OCI-LY7 (cell line): ENCODE measurements around the gene DDX50. TPM values are rescaled to one million over a fixed set of nuclear protein-coding genes. Genes with fewer than 3 reads are reported as not detected.
"Not testable (repeated sequence)": the region's sequence is repeated elsewhere in the genome, so short reads cannot be mapped to it uniquely, and the experiment has no call there.

ENCODE experiments used
- BruUV-seq: library from RNA; stranded (reverse); fragments of 400-500 nt; replicated peaks from 2 replicates; lab custom pipeline; 2021; lab: Mats Ljungman, UMichigan
- CTCF ChIA-PET: fragments of 300-600 bp; sonication (Branson Sonifier 250); formaldehyde crosslinking; loops from one replicate; lab custom pipeline; 2022; ENCODE audit warnings: antibody characterized with exemption; ENCODE audit not compliant: unreplicated experiment; lab: Charles Lee
- POLR2A ChIA-PET: fragments of 300-600 bp; sonication (Branson Sonifier 250); formaldehyde crosslinking; loops from one replicate; lab custom pipeline; 2022; ENCODE audit warnings: antibody characterized with exemption; lab: Charles Lee
- DNase-seq: peaks from one replicate; pipeline ENCODE4 v3.0.0-alpha.2; 2015; ENCODE audit warnings: low spot score
- H2AFZ ChIP-seq: fragments of 200-600 bp; sonication (generic), shearing (Covaris generic); 2 replicates; pipeline ENCODE4 v1.6.1; 2014; ENCODE audit warnings: mild to moderate bottlenecking, antibody characterized with exemption, low read length, moderate library complexity
- H3K27ac ChIP-seq: fragments of 200-600 bp; sonication (generic); 2 replicates; pipeline ENCODE4 v1.5.1; 2014; ENCODE audit warnings: mixed run types, low read depth, mild to moderate bottlenecking, moderate library complexity, low read length, inconsistent platforms; ENCODE audit not compliant: poor library complexity, severe bottlenecking
- H3K36me3 ChIP-seq: fragments of 200-600 bp; sonication (generic); 2 replicates; pipeline ENCODE4 v1.6.1; 2014; ENCODE audit warnings: mild to moderate bottlenecking, antibody characterized with exemption, low read length, moderate library complexity, mixed read lengths; ENCODE audit not compliant: insufficient read depth
- H3K4me1 ChIP-seq: fragments of 200-600 bp; sonication (generic); 2 replicates; pipeline ENCODE4 v1.5.1; 2014; ENCODE audit warnings: mild to moderate bottlenecking, low read length; ENCODE audit not compliant: insufficient read depth, poor library complexity, severe bottlenecking
- H3K4me2 ChIP-seq: fragments of 200-600 bp; sonication (generic); 2 replicates; pipeline ENCODE4 v1.6.1; 2014; ENCODE audit warnings: mild to moderate bottlenecking, low read length
- H3K4me3 ChIP-seq: fragments of 200-600 bp; sonication (generic); 2 replicates; pipeline ENCODE4 v1.5.1; 2014; ENCODE audit warnings: mild to moderate bottlenecking, low read depth, low read length; ENCODE audit not compliant: poor library complexity, severe bottlenecking
- H3K79me2 ChIP-seq: fragments of 200-600 bp; sonication (generic); 2 replicates; pipeline ENCODE4 v1.6.1; 2016; ENCODE audit warnings: low read depth, mild to moderate bottlenecking, low read length, moderate library complexity, mixed read lengths; ENCODE audit not compliant: insufficient read depth
- H3K9me2 ChIP-seq: fragments of 200-600 bp; sonication (generic); 2 replicates; pipeline ENCODE4 v1.6.1; 2016; ENCODE audit warnings: mild to moderate bottlenecking, low read length, mixed read lengths; ENCODE audit not compliant: insufficient read depth
- H3K9me3 ChIP-seq: fragments of 200-600 bp; sonication (generic); 2 replicates; pipeline ENCODE4 v1.6.1; 2014; ENCODE audit warnings: mild to moderate bottlenecking, mixed run types, low read length, mixed read lengths
- H4K20me1 ChIP-seq: fragments of 200-600 bp; sonication (generic); 2 replicates; pipeline ENCODE4 v1.6.1; 2014; ENCODE audit warnings: mild to moderate bottlenecking, antibody characterized with exemption, low read length, moderate library complexity, mixed read lengths; ENCODE audit not compliant: insufficient read depth
- CTCF ChIP-seq: fragments of 200-600 bp; sonication (generic); conservative IDR thresholded peaks from 2 replicates; pipeline ENCODE4 v1.5.1; 2014; ENCODE audit warnings: mild to moderate bottlenecking, antibody characterized with exemption, low read length, moderate library complexity, mixed read lengths
- EZH2phosphoT487 ChIP-seq: fragments of 200-600 bp; sonication (generic); IDR thresholded peaks from 2 replicates; pipeline ENCODE4 v1.6.1; 2018; ENCODE audit warnings: low read depth, borderline replicate concordance, mild to moderate bottlenecking, mixed run types, antibody characterized with exemption, low read length, moderate library complexity, mixed read lengths
- intact Hi-C: fragments of 100-400 bp; cut with micrococcal nuclease; formaldehyde crosslinking; loops from one replicate; pipeline ENCODE4 v1.10.0; 2022; ENCODE audit not compliant: unreplicated experiment
- total RNA-seq, 2 experiments: library from RNA; depleted of rRNA in 1 of 2; stranded (reverse); fragments of >200 nt in 1 of 2; shearing (Covaris generic) in 1 of 2; gene quantifications; 2 replicates each; pipeline ENCODE4 v1.2.3, GENCODE V29; 2014 to 2022

The DDX50 gene
- total RNA-seq, 2 experiments from 2014 or later, result 31.1 to 49.1 TPM

GRCh38 chr10:68934994-68935393 lies 33.9 kb downstream of the DDX50 start:
- Histone ChIP-seq H3K79me2 (no peaks in the 10 kb centered on the region), H3K4me1 (no peaks in the 10 kb centered on the region), H3K27ac (no peak overlapping the region), H3K9me3 (no peaks in the 10 kb centered on the region), H3K4me3 (no peak overlapping the region), H3K4me2 (no peak overlapping the region), H4K20me1 (no peaks in the 10 kb centered on the region), H2AFZ (no peak overlapping the region), H3K9me2 (no peaks in the 10 kb centered on the region), H3K36me3 (peaks cover 77% of the 10 kb centered on the region)
- BruUV-seq, result no TSS peak
- ChIA-PET POLR2A (interaction anchor here (0.5 kb wide), 1 partner anchor 45 kb away, joined by 3 read pairs; no protein-coding TSS in a partner anchor), CTCF (no interaction called here)
- DNase-seq, result no peak
- no peak for TF ChIP-seq CTCF
- TF ChIP-seq EZH2phosphoT487, result no peak
- intact Hi-C loops, result no loop called here

- TF ChIP-seq EZH2phosphoT487 (no peak), CTCF (no peak)
- H3K4me2 ChIP-seq, result no peak overlapping the region
- no peaks in the 10 kb centered on the region for H4K20me1 ChIP-seq
- no peak overlapping the region for H2AFZ ChIP-seq
- peaks cover 80% of the 10 kb centered on the region for H3K36me3 ChIP-seq
- no peak for DNase-seq
- no peak overlapping the region for H3K4me3 ChIP-seq
- no peaks in the 10 kb centered on the region for H3K9me2 ChIP-seq
- intact Hi-C loops, result no loop called here
- no peak overlapping the region for H3K27ac ChIP-seq
- no peaks in the 10 kb centered on the region for H3K79me2 ChIP-seq
- no peaks in the 10 kb centered on the region for H3K4me1 ChIP-seq
- ChIA-PET POLR2A (interaction anchor here (1.0 kb wide), 1 partner anchor 509 kb away, joined by 4 read pairs; no protein-coding TSS in a partner anchor), CTCF (no interaction called here)
- no peaks in the 10 kb centered on the region for H3K9me3 ChIP-seq
- TSS peak; percentile 45 for BruUV-seq
These were observed 37.0 kb downstream of the DDX50 start for GRCh38 chr10:68938117-68938516.

GRCh38 chr10:68938884-68939283 lies 37.8 kb downstream of the DDX50 start:
- no TSS peak for BruUV-seq
- CTCF ChIA-PET, result no interaction called here

GRCh38 chr10:68940917-68941316 lies 39.8 kb downstream of the DDX50 start:
- BruUV-seq, H3K9me3 ChIP-seq, H3K4me1 ChIP-seq, DNase-seq, H2AFZ ChIP-seq, intact Hi-C loops, H3K27ac ChIP-seq, H4K20me1 ChIP-seq, H3K4me3 ChIP-seq, H3K9me2 ChIP-seq, H3K79me2 ChIP-seq, H3K4me2 ChIP-seq: not testable (repeated sequence)
- ChIA-PET CTCF (interaction anchor here (0.6 kb wide), 1 partner anchor 1057 kb away, joined by 3 read pairs; no protein-coding TSS in a partner anchor), POLR2A (interaction anchor here (1.2 kb wide), 1 partner anchor 11 kb away, joined by 3 read pairs; no protein-coding TSS in a partner anchor)
- peaks cover 84% of the 10 kb centered on the region for H3K36me3 ChIP-seq

More at GRCh38 chr10:68938884-68939283, 37.8 kb downstream of the DDX50 start:
- H3K27ac ChIP-seq, result no peak overlapping the region
- POLR2A ChIA-PET, result interaction anchor here (0.5 to 1.0 kb wide), 2 partner anchors 306 to 510 kb away, joined by 4 to 8 read pairs; no protein-coding TSS in a partner anchor
- H3K9me3 ChIP-seq, result no peaks in the 10 kb centered on the region
- H3K36me3 ChIP-seq, result peaks cover 85% of the 10 kb centered on the region
- H4K20me1 ChIP-seq, result no peaks in the 10 kb centered on the region
- intact Hi-C loops, result no loop called here
- no peak overlapping the region for H3K4me3 ChIP-seq
- H2AFZ ChIP-seq, result no peak overlapping the region
- no peaks in the 10 kb centered on the region for H3K4me1 ChIP-seq
- H3K9me2 ChIP-seq, result no peaks in the 10 kb centered on the region
- no peak overlapping the region for H3K4me2 ChIP-seq
- TF ChIP-seq CTCF, result no peak
- TF ChIP-seq EZH2phosphoT487, result no peak
- H3K79me2 ChIP-seq, result no peaks in the 10 kb centered on the region
- no peak for DNase-seq
